T-helper 2 cell treated with Interferon-gamma antibody and Interleukin-4, amounts not matched to agents 5 μg/mL and 100 μg/mL, for 36 hours (primary cell): ENCODE data around the gene AJUBA.

Experiments used
- DNase-seq: peaks from one replicate; pipeline ENCODE4 v3.0.0; 2021; ENCODE audit warnings: low spot score
- H3K27ac Mint-ChIP-seq: one replicate; pipeline ENCODE4 v1.8.0; 2021; ENCODE audit warnings: mild to moderate bottlenecking, mixed read lengths
- H3K27me3 Mint-ChIP-seq: one replicate; pipeline ENCODE4 v1.8.0; 2021; ENCODE audit warnings: low read depth, mixed read lengths
- H3K36me3 Mint-ChIP-seq: one replicate; pipeline ENCODE4 v1.8.0; 2021; ENCODE audit warnings: low read depth, mixed read lengths
- H3K4me1 Mint-ChIP-seq: one replicate; pipeline ENCODE4 v1.8.0; 2021; ENCODE audit warnings: low read depth, mixed read lengths
- H3K4me3 Mint-ChIP-seq: one replicate; pipeline ENCODE4 v1.8.0; 2022; ENCODE audit warnings: mild to moderate bottlenecking, moderate library complexity, mixed read lengths
- H3K9me3 Mint-ChIP-seq: one replicate; pipeline ENCODE4 v1.8.0; 2021; ENCODE audit warnings: mixed read lengths

Gene AJUBA

GRCh38 chr14:22982477-22983245, at the start of gene AJUBA:
Gene AJUBA (minus strand): TSS chr14:22982551. CDS start chr14:22982266, 285 bp downstream.
- Mint-ChIP-seq H3K4me3 (peak within 1 kb of the TSS; percentile 44), H3K27me3 (peaks cover 13% of the 10 kb centered on the region), H3K9me3 (no peaks in the 10 kb centered on the region), H3K36me3 (no peaks in the 10 kb centered on the region), H3K4me1 (peaks cover 5% of the 10 kb centered on the region), H3K27ac (no peak within 1 kb of the TSS)
- peak; percentile 78 for DNase-seq

GRCh38 chr14:23030936-23031335, 48.6 kb upstream of the AJUBA start:
- H3K36me3 Mint-ChIP-seq = peaks cover 44% of the 10 kb centered on the region
- no peak overlapping the region for H3K27ac Mint-ChIP-seq
- H3K4me3 Mint-ChIP-seq = no peak overlapping the region
- no peak for DNase-seq
- H3K27me3 Mint-ChIP-seq = no peaks in the 10 kb centered on the region
- no peaks in the 10 kb centered on the region for H3K9me3 Mint-ChIP-seq
- H3K4me1 Mint-ChIP-seq = peaks cover 40% of the 10 kb centered on the region

- Mint-ChIP-seq H3K9me3 (no peaks in the 10 kb centered on the region), H3K36me3 (peaks cover 59% of the 10 kb centered on the region), H3K27me3 (no peaks in the 10 kb centered on the region), H3K4me3 (peak overlapping the region; percentile 39), H3K4me1 (peaks cover 43% of the 10 kb centered on the region), H3K27ac (peak overlapping the region; percentile 55)
- DNase-seq = peak; percentile 24
These were observed 46.4 kb upstream of the AJUBA start for GRCh38 chr14:23028799-23029198.

- DNase-seq = peak; percentile 10
- H3K27ac Mint-ChIP-seq = peak overlapping the region; percentile 27
- H3K9me3 Mint-ChIP-seq = no peaks in the 10 kb centered on the region
- H3K27me3 Mint-ChIP-seq = no peaks in the 10 kb centered on the region
- peaks cover 52% of the 10 kb centered on the region for H3K36me3 Mint-ChIP-seq
- peak overlapping the region; percentile 27 for H3K4me3 Mint-ChIP-seq
- H3K4me1 Mint-ChIP-seq = peaks cover 39% of the 10 kb centered on the region
These were observed 42.9 kb upstream of the AJUBA start for GRCh38 chr14:23025151-23025814.

- Mint-ChIP-seq H3K4me1 (peaks cover 39% of the 10 kb centered on the region), H3K36me3 (peaks cover 52% of the 10 kb centered on the region), H3K27me3 (no peaks in the 10 kb centered on the region), H3K27ac (no peak overlapping the region), H3K4me3 (no peak overlapping the region), H3K9me3 (no peaks in the 10 kb centered on the region)
- DNase-seq = no peak
These were observed 42.3 kb upstream of the AJUBA start for GRCh38 chr14:23024612-23025075.

- no peaks in the 10 kb centered on the region for H3K9me3 Mint-ChIP-seq
- H3K36me3 Mint-ChIP-seq = peaks cover 43% of the 10 kb centered on the region
- no peak overlapping the region for H3K27ac Mint-ChIP-seq
- H3K27me3 Mint-ChIP-seq = no peaks in the 10 kb centered on the region
- peaks cover 32% of the 10 kb centered on the region for H3K4me1 Mint-ChIP-seq
- no peak overlapping the region for H3K4me3 Mint-ChIP-seq
- DNase-seq = no peak
These were observed 41.4 kb upstream of the AJUBA start for GRCh38 chr14:23023795-23024152.

GRCh38 chr14:23023022-23023794, 40.9 kb upstream of the AJUBA start:
- H3K36me3 Mint-ChIP-seq = peaks cover 41% of the 10 kb centered on the region
- H3K27ac Mint-ChIP-seq = no peak overlapping the region
- no peak overlapping the region for H3K4me3 Mint-ChIP-seq
- H3K4me1 Mint-ChIP-seq = peaks cover 29% of the 10 kb centered on the region
- no peaks in the 10 kb centered on the region for H3K27me3 Mint-ChIP-seq
- no peaks in the 10 kb centered on the region for H3K9me3 Mint-ChIP-seq
- DNase-seq = no peak

GRCh38 chr14:23021889-23022442, 39.6 kb upstream of the AJUBA start:
- no peak for DNase-seq
- Mint-ChIP-seq H3K4me1 (peaks cover 27% of the 10 kb centered on the region), H3K4me3 (no peak overlapping the region), H3K9me3 (no peaks in the 10 kb centered on the region), H3K27ac (no peak overlapping the region), H3K27me3 (no peaks in the 10 kb centered on the region), H3K36me3 (peaks cover 35% of the 10 kb centered on the region)

- no peak for DNase-seq
- Mint-ChIP-seq H3K27ac (no peak overlapping the region), H3K9me3 (no peaks in the 10 kb centered on the region), H3K36me3 (peaks cover 35% of the 10 kb centered on the region), H3K4me3 (no peak overlapping the region), H3K27me3 (no peaks in the 10 kb centered on the region), H3K4me1 (peaks cover 27% of the 10 kb centered on the region)
These were observed 39.1 kb upstream of the AJUBA start for GRCh38 chr14:23021434-23021833.

GRCh38 chr14:23020143-23021128, 38.1 kb upstream of the AJUBA start:
- H3K27me3 Mint-ChIP-seq = no peaks in the 10 kb centered on the region

GRCh38 chr14:23018107-23018506, 35.8 kb upstream of the AJUBA start:
- H3K27me3 Mint-ChIP-seq = no peaks in the 10 kb centered on the region
- no peak overlapping the region for H3K27ac Mint-ChIP-seq
- H3K4me1 Mint-ChIP-seq = peaks cover 15% of the 10 kb centered on the region
- peaks cover 7% of the 10 kb centered on the region for H3K36me3 Mint-ChIP-seq
- H3K9me3 Mint-ChIP-seq = no peaks in the 10 kb centered on the region
- no peak overlapping the region for H3K4me3 Mint-ChIP-seq
- no peak for DNase-seq

More at GRCh38 chr14:23020143-23021128, 38.1 kb upstream of the AJUBA start:
- H3K36me3 Mint-ChIP-seq = peaks cover 25% of the 10 kb centered on the region
- H3K4me1 Mint-ChIP-seq = peaks cover 26% of the 10 kb centered on the region
- H3K9me3 Mint-ChIP-seq = no peaks in the 10 kb centered on the region
- no peak for DNase-seq
- H3K27ac Mint-ChIP-seq = no peak overlapping the region
- no peak overlapping the region for H3K4me3 Mint-ChIP-seq

GRCh38 chr14:23017091-23017490, 34.7 kb upstream of the AJUBA start:
- Mint-ChIP-seq H3K36me3 (peaks cover 2% of the 10 kb centered on the region), H3K27ac (no peak overlapping the region), H3K27me3 (no peaks in the 10 kb centered on the region), H3K9me3 (no peaks in the 10 kb centered on the region), H3K4me3 (no peak overlapping the region), H3K4me1 (peaks cover 10% of the 10 kb centered on the region)
- DNase-seq = no peak

- DNase-seq = no peak
- Mint-ChIP-seq H3K27ac (peak overlapping the region; percentile 19), H3K4me1 (peaks cover 7% of the 10 kb centered on the region), H3K4me3 (peak overlapping the region; percentile 3), H3K27me3 (no peaks in the 10 kb centered on the region), H3K36me3 (no peaks in the 10 kb centered on the region), H3K9me3 (no peaks in the 10 kb centered on the region)
These were observed 33.3 kb upstream of the AJUBA start for GRCh38 chr14:23015618-23016017.
